CD4-positive, alpha-beta T cell treated with Interferon gamma for 1 hour (primary cell): ENCODE measurements around the gene CDRT15L2.
"Not testable (repeated sequence)": the region's sequence is repeated elsewhere in the genome, so short reads cannot be mapped to it uniquely, and the experiment has no call there.

Source experiments
- DNase-seq: peaks from one replicate; pipeline ENCODE4 v3.0.0-alpha.2; 2020

Gene CDRT15L2

DNA sequence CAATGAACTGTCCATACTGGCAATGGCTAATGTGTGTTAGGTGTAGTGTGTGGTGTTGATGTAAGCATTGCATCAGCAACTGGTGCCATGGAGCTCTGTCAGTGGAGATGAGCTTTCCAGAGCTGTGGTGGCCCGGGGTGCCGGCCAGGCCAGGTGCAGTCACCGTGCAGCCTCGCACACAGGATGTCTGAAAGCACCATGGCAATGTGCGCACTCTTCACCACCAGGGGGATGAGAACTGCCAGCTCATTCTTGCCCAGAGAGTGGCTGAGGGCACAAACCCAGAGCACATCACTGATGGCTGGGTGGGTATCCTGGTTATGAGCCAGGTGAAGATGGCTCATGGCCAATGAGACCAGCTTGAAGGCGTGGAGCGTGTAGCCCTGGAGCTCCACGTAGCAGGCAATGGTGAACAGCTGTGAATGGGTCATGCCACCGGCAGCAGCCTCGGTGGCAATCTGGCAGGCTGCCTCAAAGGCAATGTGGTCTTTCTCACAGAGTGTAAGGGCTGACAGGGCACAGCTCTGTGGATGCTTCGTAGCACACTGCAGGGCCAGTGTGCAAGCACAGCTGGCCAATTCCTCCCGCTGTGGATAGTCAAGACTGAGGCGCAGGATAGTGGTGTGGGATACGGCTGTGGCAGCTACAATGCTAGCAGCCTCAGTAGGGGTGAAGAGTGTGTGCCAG, 4.5 kb downstream of the CDRT15L2 start:
- not testable (repeated sequence) for DNase-seq

DNA sequence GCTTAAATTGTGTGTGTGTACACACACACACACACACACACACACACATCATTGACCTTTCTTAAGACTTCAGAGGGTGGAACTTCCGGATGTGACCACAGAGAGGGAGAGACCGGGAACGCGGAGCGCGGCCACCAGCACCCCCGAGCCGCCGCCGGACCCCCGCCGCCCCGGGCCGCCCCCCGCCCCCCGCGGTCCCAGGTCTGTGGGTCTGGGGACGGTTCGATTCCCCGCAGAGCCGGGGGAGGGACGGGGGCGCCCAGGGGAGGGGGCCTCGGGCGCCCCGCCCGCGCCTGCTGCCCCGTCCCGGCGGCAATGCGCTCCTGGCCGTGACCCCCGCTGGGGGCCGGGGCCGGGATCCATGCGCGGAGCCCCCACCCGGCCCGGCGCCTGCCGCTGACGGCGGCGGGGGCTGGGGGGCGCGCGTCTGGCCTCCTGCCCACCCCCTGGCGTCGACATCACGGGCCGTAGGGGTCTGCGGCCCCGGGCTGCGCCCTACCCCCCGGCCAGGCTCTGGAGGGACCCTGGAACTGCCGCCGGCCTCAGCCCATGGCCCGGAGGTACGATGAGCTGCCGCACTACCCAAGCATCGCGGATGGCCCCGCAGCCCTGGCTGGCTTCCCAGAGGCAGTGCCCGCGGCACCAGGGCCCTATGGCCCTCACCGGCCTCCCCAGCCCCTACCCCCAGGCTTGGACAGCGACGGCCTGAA, 9.4 kb downstream of the CDRT15L2 start:
- DNase-seq: not testable (repeated sequence)

DNA sequence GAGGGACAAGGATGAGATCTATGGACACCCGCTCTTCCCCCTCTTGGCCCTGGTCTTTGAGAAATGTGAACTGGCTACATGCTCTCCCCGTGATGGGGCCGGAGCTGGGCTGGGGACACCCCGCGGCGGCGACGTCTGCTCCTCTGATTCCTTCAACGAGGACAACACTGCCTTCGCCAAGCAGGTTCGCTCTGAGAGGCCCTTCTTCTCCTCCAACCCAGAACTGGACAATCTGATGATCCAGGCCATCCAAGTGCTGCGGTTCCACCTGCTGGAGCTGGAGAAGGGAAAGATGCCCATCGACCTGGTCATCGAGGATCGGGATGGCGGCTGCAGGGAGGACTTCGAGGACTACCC, 9.9 kb downstream of the CDRT15L2 start:
- not testable (repeated sequence) for DNase-seq

DNA sequence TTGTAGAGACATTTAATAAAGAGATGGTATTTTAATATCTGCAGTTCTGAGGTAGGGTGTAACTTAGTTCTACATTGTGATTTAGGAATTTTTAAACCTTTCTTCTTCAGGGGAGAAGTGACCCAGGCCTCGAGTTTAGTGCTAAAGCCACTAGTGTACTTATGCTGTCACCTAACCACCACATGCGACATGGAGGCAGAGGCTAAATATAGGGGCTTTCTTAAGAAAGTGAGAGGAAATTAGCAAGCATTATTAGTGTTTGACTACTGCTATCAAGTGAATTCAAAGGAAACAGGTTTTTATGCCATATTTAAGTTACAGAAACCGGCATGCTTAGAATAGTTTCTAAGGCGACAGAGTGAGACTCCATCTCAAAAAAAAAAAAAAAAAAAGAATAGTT, 11.5 kb downstream of the CDRT15L2 start:
- DNase-seq: not testable (repeated sequence)

DNA sequence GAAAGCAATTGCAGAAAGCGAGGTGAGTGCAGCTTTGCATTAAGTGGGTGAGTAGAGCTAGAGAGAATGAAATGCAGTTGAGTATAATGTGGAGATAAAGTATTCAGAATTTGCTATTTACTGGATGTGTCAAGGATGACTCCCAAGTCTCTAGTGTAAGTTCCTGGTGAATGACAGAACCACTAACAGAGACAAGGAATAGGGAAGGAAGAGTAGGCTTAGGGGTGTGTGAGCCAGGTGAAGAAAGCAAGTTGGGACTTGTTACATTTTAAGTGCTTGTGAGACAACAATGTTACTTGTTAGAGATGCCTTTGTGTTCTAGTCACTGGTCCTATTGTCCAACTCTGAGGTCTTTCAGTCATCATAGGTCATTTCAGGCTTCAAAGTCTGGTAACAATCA, 26.0 kb downstream of the CDRT15L2 start:
- DNase-seq: not testable (repeated sequence)

DNA sequence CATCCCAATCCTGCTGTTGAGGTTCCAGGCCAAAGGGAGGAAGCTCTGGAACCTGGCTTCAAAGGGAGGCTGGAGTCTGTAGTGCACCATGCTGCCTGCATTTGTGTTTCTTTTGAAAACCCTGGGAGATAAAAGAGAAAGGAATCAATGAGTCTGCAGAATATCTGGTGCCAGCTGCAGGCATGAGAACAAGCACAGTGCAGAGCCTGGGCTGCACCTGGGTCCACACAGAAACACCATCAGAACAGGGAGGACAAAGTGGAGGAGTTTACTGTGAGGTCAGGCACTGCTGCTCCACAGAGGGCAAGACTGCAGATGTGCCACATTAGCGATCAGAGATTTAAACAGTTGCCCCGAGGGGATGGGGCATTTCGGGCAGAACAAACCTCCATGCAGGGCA, 30.0 kb downstream of the CDRT15L2 start:
- DNase-seq: not testable (repeated sequence)

DNA sequence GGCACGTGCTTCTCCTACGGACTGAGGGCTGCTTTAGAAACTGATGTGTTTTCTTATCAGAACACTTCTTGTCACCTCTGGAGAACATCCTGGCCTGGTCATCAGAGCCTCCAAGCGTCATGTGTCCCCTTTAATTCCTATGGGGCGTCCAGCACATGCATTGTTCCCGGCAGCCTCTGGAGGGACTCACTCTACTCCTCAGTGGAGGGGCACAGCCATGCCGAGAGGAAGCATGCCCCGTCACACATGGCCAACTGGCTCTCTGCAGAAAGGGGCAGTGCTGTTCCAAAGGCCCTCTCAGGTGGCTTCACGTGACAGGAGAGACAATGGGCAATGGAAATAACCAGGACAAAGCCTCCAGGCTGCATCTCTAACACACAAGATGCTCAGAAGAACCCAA, 31.8 kb downstream of the CDRT15L2 start:
- no peak for DNase-seq

DNA sequence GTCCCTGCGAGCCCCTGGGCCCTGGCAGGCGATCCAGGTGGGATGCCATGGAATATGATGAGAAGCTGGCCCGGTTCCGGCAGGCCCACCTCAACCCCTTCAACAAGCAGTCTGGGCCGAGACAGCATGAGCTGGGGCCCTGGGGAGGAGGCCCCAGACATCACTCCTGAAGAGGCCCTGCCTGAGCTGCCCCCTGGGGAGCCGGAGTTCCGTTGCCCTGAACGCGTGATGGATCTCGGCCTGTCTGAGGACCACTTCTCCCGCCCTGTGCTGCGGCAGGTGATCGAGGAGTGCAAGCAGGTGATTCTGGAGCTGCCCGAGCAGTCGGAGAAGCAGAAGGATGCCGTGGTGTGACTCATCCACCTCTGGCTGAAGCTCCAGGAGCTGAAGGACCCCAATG, 33.1 kb downstream of the CDRT15L2 start:
- no peak for DNase-seq

DNA sequence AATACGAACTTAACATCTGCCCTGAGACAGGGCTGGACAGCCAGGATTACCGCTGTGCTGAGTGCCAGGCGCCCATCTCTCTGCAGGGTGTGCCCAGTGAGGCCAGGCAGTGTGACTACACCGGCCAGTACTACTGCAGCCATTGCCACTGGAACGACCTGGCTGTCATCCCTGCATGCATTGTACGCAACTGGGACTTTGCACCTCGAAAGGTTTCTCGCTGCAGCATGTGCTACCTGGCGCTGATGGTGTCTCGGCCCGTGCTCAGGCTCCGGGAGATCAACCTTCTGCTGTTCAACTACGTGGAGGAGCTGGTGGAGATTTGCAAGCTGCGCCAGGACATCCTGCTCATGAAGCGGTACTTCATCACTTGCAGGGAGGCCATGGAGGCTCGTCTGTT, 33.7 kb downstream of the CDRT15L2 start:
- no peak for DNase-seq

DNA sequence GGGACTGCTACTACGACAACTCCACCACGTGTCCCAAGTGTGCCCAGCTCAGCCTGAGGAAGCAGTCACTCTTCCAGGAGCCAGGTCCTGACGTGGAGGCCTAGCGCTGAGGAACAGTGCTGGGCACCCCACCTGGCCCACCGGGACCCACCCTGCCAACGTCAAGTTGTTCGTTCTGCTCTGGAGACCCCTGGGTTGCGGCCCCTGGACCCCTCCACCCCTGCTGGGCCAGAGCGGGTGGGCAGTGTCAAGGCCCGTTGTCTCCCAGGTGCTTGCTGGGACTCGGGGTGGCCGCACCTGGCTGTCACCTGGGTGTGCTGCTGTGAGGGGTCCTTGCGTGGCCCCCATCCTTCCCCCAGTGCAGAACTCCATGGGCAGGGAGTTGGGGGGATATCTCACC, 34.4 kb downstream of the CDRT15L2 start:
- DNase-seq: no peak

DNA sequence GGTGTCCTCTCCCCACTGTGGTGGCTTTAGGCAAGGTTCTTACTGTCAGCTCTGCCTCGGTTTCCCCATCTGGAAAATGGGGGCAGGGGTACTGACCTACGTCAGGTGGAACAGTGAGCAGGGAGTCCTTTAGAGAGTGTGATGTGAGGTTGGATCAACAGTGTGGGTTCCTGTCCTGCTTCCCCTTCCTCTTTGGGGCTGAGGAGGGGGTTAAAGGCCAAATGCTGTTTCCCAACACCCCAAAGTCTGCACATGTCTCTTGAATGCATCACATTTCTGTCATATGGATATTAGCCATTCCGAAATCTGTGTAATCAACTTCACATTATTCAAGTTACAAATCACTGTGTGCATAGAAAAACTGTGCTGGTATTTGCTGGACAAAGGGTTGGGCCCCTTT, 35.9 kb downstream of the CDRT15L2 start:
- DNase-seq: not testable (repeated sequence)
